Peyer's patch (tissue), 4 donors: ENCODE data around the gene TMEM217.

Experiments used
- POLR2A ChIP-seq, 2 donors: fragments of 450-650 bp; IDR thresholded peaks; one replicate each; pipeline ENCODE4 v1.5.1; 2017; ENCODE audit warnings: antibody characterized with exemption in 2 of 2, mild to moderate bottlenecking in 2 of 2, moderate library complexity in 2 of 2
- TF ChIP-seq, protein P1 (sequence below), 6 experiments: fragments of 450-650 bp in 4 of 6; fragments of 200-600 bp in 2 of 6; sonication (generic) in 1 of 6; IDR thresholded peaks; one replicate each; pipeline ENCODE4 v1.5.1; 2017 to 2019; ENCODE audit warnings: antibody characterized with exemption in 6 of 6, mild to moderate bottlenecking in 3 of 6, moderate library complexity in 1 of 6

DNA sequence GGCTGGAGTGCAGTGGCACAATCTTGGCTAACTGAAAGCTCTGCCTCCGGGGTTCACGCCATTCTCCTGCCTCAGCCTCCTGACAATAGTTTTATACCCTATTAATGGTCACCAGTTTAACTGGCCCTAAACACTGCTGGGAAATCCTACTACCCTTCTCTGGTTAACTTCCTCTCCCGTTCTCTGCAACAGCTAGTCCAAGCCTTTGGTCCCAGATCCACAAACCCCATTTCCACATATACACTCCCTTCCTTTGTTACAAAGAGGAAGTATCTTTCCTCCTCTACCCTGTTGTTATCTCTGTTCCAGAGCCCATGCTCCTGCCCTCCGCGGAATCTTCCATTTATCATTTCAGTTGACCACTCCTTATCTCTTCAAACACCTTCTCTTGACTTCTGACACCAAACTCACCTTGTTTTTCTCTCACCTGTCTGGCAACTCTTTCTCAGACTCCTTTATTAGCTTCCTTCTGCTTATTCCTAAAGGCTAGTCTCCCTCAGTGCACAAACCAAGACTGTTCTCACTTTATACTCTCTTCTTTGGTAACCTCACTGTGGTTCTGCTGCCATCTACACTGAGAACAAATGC lies 25.4 kb downstream of the TMEM217 start:
- TF ChIP-seq, protein P1, sequence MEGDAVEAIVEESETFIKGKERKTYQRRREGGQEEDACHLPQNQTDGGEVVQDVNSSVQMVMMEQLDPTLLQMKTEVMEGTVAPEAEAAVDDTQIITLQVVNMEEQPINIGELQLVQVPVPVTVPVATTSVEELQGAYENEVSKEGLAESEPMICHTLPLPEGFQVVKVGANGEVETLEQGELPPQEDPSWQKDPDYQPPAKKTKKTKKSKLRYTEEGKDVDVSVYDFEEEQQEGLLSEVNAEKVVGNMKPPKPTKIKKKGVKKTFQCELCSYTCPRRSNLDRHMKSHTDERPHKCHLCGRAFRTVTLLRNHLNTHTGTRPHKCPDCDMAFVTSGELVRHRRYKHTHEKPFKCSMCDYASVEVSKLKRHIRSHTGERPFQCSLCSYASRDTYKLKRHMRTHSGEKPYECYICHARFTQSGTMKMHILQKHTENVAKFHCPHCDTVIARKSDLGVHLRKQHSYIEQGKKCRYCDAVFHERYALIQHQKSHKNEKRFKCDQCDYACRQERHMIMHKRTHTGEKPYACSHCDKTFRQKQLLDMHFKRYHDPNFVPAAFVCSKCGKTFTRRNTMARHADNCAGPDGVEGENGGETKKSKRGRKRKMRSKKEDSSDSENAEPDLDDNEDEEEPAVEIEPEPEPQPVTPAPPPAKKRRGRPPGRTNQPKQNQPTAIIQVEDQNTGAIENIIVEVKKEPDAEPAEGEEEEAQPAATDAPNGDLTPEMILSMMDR (IDR thresholded peaks at IDR 0.05): no peak
- no peak for TF ChIP-seq POLR2A (IDR thresholded peaks at IDR 0.05)
